B cell (primary cell): ENCODE data around the gene NDRG3. TPM values are rescaled to one million over a fixed set of nuclear protein-coding genes. Genes with fewer than 3 reads are reported as not detected.

Experiments used
- ATAC-seq: fragments of 200-7000 bp; cut with Tn5 transposase; one replicate; pipeline ENCODE4 v1.10.0; 2021; ENCODE audit warnings: low read depth, mild to moderate bottlenecking, moderate number of reproducible peaks, moderate library complexity
- CTCF ChIA-PET: fragments of 350-600 bp; sonication (Branson Sonifier 250); formaldehyde crosslinking; loops from one replicate; lab custom pipeline; 2021; ENCODE audit warnings: antibody characterized with exemption, inconsistent platforms; lab: Charles Lee
- POLR2A ChIA-PET: fragments of 350-600 bp; sonication (Branson Sonifier 250); formaldehyde crosslinking; loops from one replicate; lab custom pipeline; 2021; ENCODE audit warnings: antibody characterized with exemption; lab: Charles Lee
- DNase-seq: peaks from one replicate; pipeline ENCODE4 v3.0.0; 2013
- H2AFZ ChIP-seq: 2 replicates; pipeline ENCODE4 v1.6.1; 2012; ENCODE audit warnings: mild to moderate bottlenecking, low read depth, low read length; ENCODE audit not compliant: insufficient read depth, poor library complexity, severe bottlenecking
- H3K27ac ChIP-seq, 2 donors: 1 replicate in 1 of 2; 2 replicates in 1 of 2; pipeline ENCODE4 v1.5.1; 2012 to 2013; ENCODE audit warnings: low read length in 2 of 2, mild to moderate bottlenecking in 2 of 2, moderate library complexity in 1 of 2
- H3K27me3 ChIP-seq, 4 experiments: fragments of 200-600 bp in 1 of 4; sonication (generic) in 1 of 4; replicated peaks in 1 of 4; 1 replicate in 2 of 4; 2 replicates in 2 of 4; pipeline versions ENCODE4 v1.6.1 to v1.7.0; 2013 to 2016; ENCODE audit warnings: low read length in 3 of 4, mild to moderate bottlenecking in 2 of 4, mixed read lengths in 1 of 4, moderate library complexity in 1 of 4; ENCODE audit not compliant: insufficient read depth in 4 of 4, control insufficient read depth in 3 of 4; ENCODE audit errors: control extremely low read depth in 1 of 4
- H3K36me3 ChIP-seq, 2 experiments: replicated peaks in 1 of 2; 1 replicate in 1 of 2; 2 replicates in 1 of 2; pipeline versions ENCODE4 v1.6.1 to v1.7.1; 2013; ENCODE audit warnings: low read length in 1 of 2; ENCODE audit not compliant: insufficient read depth in 2 of 2, control insufficient read depth in 1 of 2; ENCODE audit errors: control extremely low read depth in 1 of 2, extremely low read depth in 1 of 2
- H3K4me1 ChIP-seq, 2 donors: fragments of 200-600 bp in 1 of 2; sonication (generic) in 1 of 2; 1 replicate in 1 of 2; 2 replicates in 1 of 2; pipeline versions ENCODE4 v1.5.1 to v1.6.1; 2013 to 2017; ENCODE audit warnings: low read length in 2 of 2; ENCODE audit not compliant: control insufficient read depth in 2 of 2, insufficient read depth in 2 of 2
- H3K4me2 ChIP-seq: replicated peaks from 2 replicates; pipeline ENCODE3; 2012; ENCODE audit warnings: mild to moderate bottlenecking, low read depth, low read length; ENCODE audit not compliant: poor library complexity, severe bottlenecking
- H3K4me3 ChIP-seq, 5 experiments: fragments of 200-600 bp in 1 of 5; sonication (generic) in 1 of 5; 1 replicate in 3 of 5; 2 replicates in 2 of 5; pipeline versions ENCODE4 v1.5.1 to v1.7.0; 2011 to 2016; ENCODE audit warnings: low read length in 4 of 5, mild to moderate bottlenecking in 4 of 5, low read depth in 2 of 5, control low read depth in 1 of 5, moderate library complexity in 1 of 5; ENCODE audit not compliant: insufficient read depth in 1 of 5; ENCODE audit errors: control extremely low read depth in 1 of 5, extremely low read depth in 1 of 5
- H3K79me2 ChIP-seq: fragments of 200-600 bp; sonication (generic); one replicate; pipeline ENCODE4 v1.6.0; 2016; ENCODE audit warnings: low read length; ENCODE audit not compliant: control insufficient read depth, insufficient read depth
- H3K9ac ChIP-seq: fragments of 200-600 bp; sonication (generic); 2 replicates; pipeline ENCODE4 v1.6.1; 2017; ENCODE audit warnings: mild to moderate bottlenecking, low read length, moderate library complexity
- H3K9me3 ChIP-seq, 3 donors: one replicate each; pipeline versions ENCODE4 v1.6.1 to v1.7.1; 2013; ENCODE audit warnings: low read length in 2 of 3; ENCODE audit not compliant: control insufficient read depth in 2 of 3, insufficient read depth in 1 of 3; ENCODE audit errors: control extremely low read depth in 1 of 3
- H4K20me1 ChIP-seq: 2 replicates; pipeline ENCODE4 v1.6.0; 2012; ENCODE audit warnings: mild to moderate bottlenecking, low read length; ENCODE audit not compliant: insufficient read depth, control insufficient read depth, poor library complexity, severe bottlenecking
- H3K27ac Mint-ChIP-seq: one replicate; pipeline ENCODE4 v1.8.0; 2021; ENCODE audit warnings: mixed read lengths
- H3K27me3 Mint-ChIP-seq: one replicate; pipeline ENCODE4 v1.8.0; 2021; ENCODE audit warnings: mixed read lengths
- H3K4me1 Mint-ChIP-seq: one replicate; pipeline ENCODE4 v1.8.0; 2021; ENCODE audit warnings: mixed read lengths
- H3K4me3 Mint-ChIP-seq: one replicate; pipeline ENCODE4 v1.8.0; 2021; ENCODE audit warnings: mixed read lengths
- H3K9me3 Mint-ChIP-seq: one replicate; pipeline ENCODE4 v1.8.0; 2022; ENCODE audit warnings: mixed read lengths; ENCODE audit not compliant: insufficient read depth
- EZH2 ChIP-seq: IDR thresholded peaks from 2 replicates; pipeline ENCODE4 v1.6.1; 2012; ENCODE audit warnings: borderline replicate concordance, low read depth, mild to moderate bottlenecking, moderate library complexity, low read length; ENCODE audit not compliant: insufficient read depth, poor library complexity, severe bottlenecking
- WGBS: methylation state at CpG from one replicate; pipeline ENCODE4 v1.1.5; 2013; ENCODE audit warnings: missing lambda C conversion rate; ENCODE audit not compliant: insufficient coverage; 5-methylcytosine and 5-hydroxymethylcytosine counted together
- intact Hi-C: fragments of 100-400 bp; cut with micrococcal nuclease; formaldehyde crosslinking; loops from one replicate; pipeline ENCODE4 v1.10.0; 2022
- polyA plus RNA-seq: library from polyadenylated mRNA; depleted of rRNA; stranded (reverse); fragments of >200 nt; gene quantifications from 2 replicates; pipeline ENCODE4 v1.2.3, GENCODE V29; 2012
- total RNA-seq, 2 donors: library from RNA; stranded (reverse); fragments of 120-200 nt in 1 of 2; gene quantifications; 1 replicate in 1 of 2; 2 replicates in 1 of 2; pipeline versions ENCODE4 v1.2.3 to v1.2.4, GENCODE V29; 2013 to 2022
- TF ChIP-seq, protein P1 (sequence below): fragments of 200-600 bp; IDR thresholded peaks from one replicate; pipeline ENCODE4 v1.8.0; 2022; ENCODE audit warnings: antibody characterized with exemption, mild to moderate bottlenecking

The NDRG3 gene
- total and polyA plus RNA-seq, 2 donors (not counting 1 experiment from before 2014, with no cell fraction given): 15.7 to 26.1 TPM

DNA sequence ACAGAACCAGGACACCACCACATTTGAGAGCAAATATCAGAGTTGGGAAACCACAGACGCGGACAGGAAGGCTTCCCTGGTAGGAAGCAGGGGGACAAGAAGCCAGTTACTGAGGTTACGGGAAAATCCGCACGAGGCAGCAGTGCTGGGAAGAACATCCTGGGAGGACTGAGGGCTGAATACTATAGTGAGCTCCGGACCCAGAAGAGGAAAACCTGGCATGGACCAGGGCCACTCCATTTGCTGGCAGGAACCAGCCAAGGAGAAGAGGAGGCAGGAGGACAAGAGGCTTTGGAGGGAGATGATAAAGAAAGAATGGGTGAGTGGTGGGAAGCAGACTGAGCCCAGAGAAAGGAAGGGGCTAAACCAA lies 33.8 kb upstream of the NDRG3 start:
- Mint-ChIP-seq H3K4me1 (peaks cover 6% of the 10 kb centered on the region), H3K9me3 (no peaks in the 10 kb centered on the region), H3K4me3 (no peak overlapping the region), H3K27ac (no peak overlapping the region), H3K27me3 (no peaks in the 10 kb centered on the region)
- no peak overlapping the region for H2AFZ ChIP-seq
- no peaks in the 10 kb centered on the region for H4K20me1 ChIP-seq
- no peak overlapping the region for H3K4me2 ChIP-seq
- ATAC-seq (no peak), DNase-seq (no peak)
- intact Hi-C loops: no loop called here
- no peaks in the 10 kb centered on the region for H3K27me3 ChIP-seq
- H3K4me1 ChIP-seq: no peaks in the 10 kb centered on the region
- peaks cover 0 to 9% of the 10 kb centered on the region in 2 experiments for H3K36me3 ChIP-seq
- H3K4me3 ChIP-seq: no peak overlapping the region
- ChIA-PET CTCF (no interaction called here), POLR2A (no interaction called here)
- H3K9me3 ChIP-seq: no peaks in the 10 kb centered on the region
- 96% methylated on average over 6 of the region's 6 CpGs for WGBS
- H3K9ac ChIP-seq: no peak overlapping the region
- H3K79me2 ChIP-seq: no peaks in the 10 kb centered on the region
- no peak overlapping the region for H3K27ac ChIP-seq
- TF ChIP-seq, protein P1, sequence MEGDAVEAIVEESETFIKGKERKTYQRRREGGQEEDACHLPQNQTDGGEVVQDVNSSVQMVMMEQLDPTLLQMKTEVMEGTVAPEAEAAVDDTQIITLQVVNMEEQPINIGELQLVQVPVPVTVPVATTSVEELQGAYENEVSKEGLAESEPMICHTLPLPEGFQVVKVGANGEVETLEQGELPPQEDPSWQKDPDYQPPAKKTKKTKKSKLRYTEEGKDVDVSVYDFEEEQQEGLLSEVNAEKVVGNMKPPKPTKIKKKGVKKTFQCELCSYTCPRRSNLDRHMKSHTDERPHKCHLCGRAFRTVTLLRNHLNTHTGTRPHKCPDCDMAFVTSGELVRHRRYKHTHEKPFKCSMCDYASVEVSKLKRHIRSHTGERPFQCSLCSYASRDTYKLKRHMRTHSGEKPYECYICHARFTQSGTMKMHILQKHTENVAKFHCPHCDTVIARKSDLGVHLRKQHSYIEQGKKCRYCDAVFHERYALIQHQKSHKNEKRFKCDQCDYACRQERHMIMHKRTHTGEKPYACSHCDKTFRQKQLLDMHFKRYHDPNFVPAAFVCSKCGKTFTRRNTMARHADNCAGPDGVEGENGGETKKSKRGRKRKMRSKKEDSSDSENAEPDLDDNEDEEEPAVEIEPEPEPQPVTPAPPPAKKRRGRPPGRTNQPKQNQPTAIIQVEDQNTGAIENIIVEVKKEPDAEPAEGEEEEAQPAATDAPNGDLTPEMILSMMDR: no peak
- no peak for TF ChIP-seq EZH2

- ATAC-seq (no peak), DNase-seq (no peak)
- Histone ChIP-seq H3K79me2 (no peaks in the 10 kb centered on the region), H4K20me1 (no peaks in the 10 kb centered on the region), H3K9ac (no peak overlapping the region), H3K27ac (no peak overlapping the region), H3K4me3 (no peak overlapping the region), H3K9me3 (no peaks in the 10 kb centered on the region), H3K4me1 (peaks cover 0 to 5% of the 10 kb centered on the region in 2 donors), H2AFZ (no peak overlapping the region), H3K36me3 (peaks cover 0 to 3% of the 10 kb centered on the region in 2 experiments), H3K4me2 (no peak overlapping the region), H3K27me3 (no peaks in the 10 kb centered on the region)
- H3K9me3 Mint-ChIP-seq: no peaks in the 10 kb centered on the region
- TF ChIP-seq, protein P1: no peak
- TF ChIP-seq EZH2: no peak
- POLR2A ChIA-PET: no interaction called here
- CTCF ChIA-PET: no interaction called here
- H3K27ac Mint-ChIP-seq: no peak overlapping the region
- intact Hi-C loops: no loop called here
- H3K4me3 Mint-ChIP-seq: no peak overlapping the region
- no peaks in the 10 kb centered on the region for H3K27me3 Mint-ChIP-seq
- 83% methylated on average over 2 of the region's 3 CpGs for WGBS
- peaks cover 8% of the 10 kb centered on the region for H3K4me1 Mint-ChIP-seq
These were observed 33.2 kb upstream of the NDRG3 start for GRCh38 chr20:36778831-36779655.
